Measurements from ENCODE around the gene ALG1.

ALG1 gene

GRCh38 chr16:5071681-5072333 lies at the start of gene ALG1:
ALG1 (plus strand) TSS chr16:5071843; CDS start chr16:5071850, 7 bp downstream.
- peaks cover 4% of the 10 kb centered on the region; the same call in 1 of the 2 replicates for H3K4me1 ChIP-seq (ENCODE audit: insufficient read depth, low read length)
- H3K9ac ChIP-seq (ENCODE audit: low read depth, low read length) = peak within 1 kb of the TSS; percentile 72
- H3K9me3 ChIP-seq (ENCODE audit: control insufficient read depth, insufficient read depth, low read length) = no peaks in the 10 kb centered on the region
- H3K36me3 ChIP-seq (ENCODE audit: insufficient read depth, low read length) = 0 out of 2 replicates have a peak, but pooled peaks cover 7% of the 10 kb centered on the region

GRCh38 chr16:5022521-5022920 lies 49.1 kb upstream of the ALG1 start:
- H3K9ac ChIP-seq (ENCODE audit: low read depth, low read length) = no peak overlapping the region
- no peaks in the 10 kb centered on the region for H3K9me3 ChIP-seq (ENCODE audit: control insufficient read depth, insufficient read depth, low read length)
- H3K4me1 ChIP-seq (ENCODE audit: insufficient read depth, low read length) = no peaks in the 10 kb centered on the region
- no peaks in the 10 kb centered on the region for H3K36me3 ChIP-seq (ENCODE audit: insufficient read depth, low read length)

GRCh38 chr16:5024632-5025031 lies 47.0 kb upstream of the ALG1 start:
- Histone ChIP-seq H3K9ac (ENCODE audit: low read depth, low read length) (no peak overlapping the region), H3K36me3 (ENCODE audit: insufficient read depth, low read length) (no peaks in the 10 kb centered on the region), H3K4me1 (ENCODE audit: insufficient read depth, low read length) (no peaks in the 10 kb centered on the region), H3K9me3 (ENCODE audit: control insufficient read depth, insufficient read depth, low read length) (no peaks in the 10 kb centered on the region)

- H3K4me1 ChIP-seq (ENCODE audit: insufficient read depth, low read length) = no peaks in the 10 kb centered on the region
- H3K9ac ChIP-seq (ENCODE audit: low read depth, low read length) = no peak overlapping the region
- H3K36me3 ChIP-seq (ENCODE audit: insufficient read depth, low read length) = no peaks in the 10 kb centered on the region
- no peaks in the 10 kb centered on the region for H3K9me3 ChIP-seq (ENCODE audit: control insufficient read depth, insufficient read depth, low read length)
Observed at GRCh38 chr16:5025171-5025632, 46.4 kb upstream of the ALG1 start.

GRCh38 chr16:5026664-5027063 lies 45.0 kb upstream of the ALG1 start:
- Histone ChIP-seq H3K4me1 (ENCODE audit: insufficient read depth, low read length) (no peaks in the 10 kb centered on the region), H3K9me3 (ENCODE audit: control insufficient read depth, insufficient read depth, low read length) (no peaks in the 10 kb centered on the region), H3K9ac (ENCODE audit: low read depth, low read length) (no peak overlapping the region), H3K36me3 (ENCODE audit: insufficient read depth, low read length) (no peaks in the 10 kb centered on the region)

GRCh38 chr16:5027086-5027485 lies 44.6 kb upstream of the ALG1 start:
- Histone ChIP-seq H3K4me1 (ENCODE audit: insufficient read depth, low read length) (no peaks in the 10 kb centered on the region), H3K36me3 (ENCODE audit: insufficient read depth, low read length) (no peaks in the 10 kb centered on the region), H3K9ac (ENCODE audit: low read depth, low read length) (no peak overlapping the region), H3K9me3 (ENCODE audit: control insufficient read depth, insufficient read depth, low read length) (no peaks in the 10 kb centered on the region)

GRCh38 chr16:5027575-5028235 lies 43.9 kb upstream of the ALG1 start:
- Histone ChIP-seq H3K36me3 (ENCODE audit: insufficient read depth, low read length) (no peaks in the 10 kb centered on the region), H3K9ac (ENCODE audit: low read depth, low read length) (no peak overlapping the region), H3K9me3 (ENCODE audit: control insufficient read depth, insufficient read depth, low read length) (no peaks in the 10 kb centered on the region), H3K4me1 (ENCODE audit: insufficient read depth, low read length) (no peaks in the 10 kb centered on the region)

- Histone ChIP-seq H3K9ac (ENCODE audit: low read depth, low read length) (no peak overlapping the region), H3K9me3 (ENCODE audit: control insufficient read depth, insufficient read depth, low read length) (no peaks in the 10 kb centered on the region), H3K36me3 (ENCODE audit: insufficient read depth, low read length) (no peaks in the 10 kb centered on the region), H3K4me1 (ENCODE audit: insufficient read depth, low read length) (no peaks in the 10 kb centered on the region)
Observed at GRCh38 chr16:5028950-5029475, 42.6 kb upstream of the ALG1 start.

- Histone ChIP-seq H3K4me1 (ENCODE audit: insufficient read depth, low read length) (no peaks in the 10 kb centered on the region), H3K9ac (ENCODE audit: low read depth, low read length) (no peak overlapping the region), H3K36me3 (ENCODE audit: insufficient read depth, low read length) (no peaks in the 10 kb centered on the region), H3K9me3 (ENCODE audit: control insufficient read depth, insufficient read depth, low read length) (no peaks in the 10 kb centered on the region)
Observed at GRCh38 chr16:5030251-5030870, 41.3 kb upstream of the ALG1 start.

GRCh38 chr16:5031601-5032000 lies 40.0 kb upstream of the ALG1 start:
- Histone ChIP-seq H3K4me1 (ENCODE audit: insufficient read depth, low read length) (peaks cover 3% of the 10 kb centered on the region; the same call in 1 of the 2 replicates), H3K36me3 (ENCODE audit: insufficient read depth, low read length) (no peaks in the 10 kb centered on the region), H3K9me3 (ENCODE audit: control insufficient read depth, insufficient read depth, low read length) (no peaks in the 10 kb centered on the region), H3K9ac (ENCODE audit: low read depth, low read length) (no peak overlapping the region)

GRCh38 chr16:5032748-5033167 lies 38.9 kb upstream of the ALG1 start:
- Histone ChIP-seq H3K9ac (ENCODE audit: low read depth, low read length) (peak overlapping the region; percentile 64; the same call in 1 of the 2 replicates), H3K36me3 (ENCODE audit: insufficient read depth, low read length) (no peaks in the 10 kb centered on the region), H3K9me3 (ENCODE audit: control insufficient read depth, insufficient read depth, low read length) (no peaks in the 10 kb centered on the region), H3K4me1 (ENCODE audit: insufficient read depth, low read length) (peaks cover 4% of the 10 kb centered on the region; the same call in 1 of the 2 replicates)

- H3K4me1 ChIP-seq (ENCODE audit: insufficient read depth, low read length) = peaks cover 4% of the 10 kb centered on the region; the same call in 1 of the 2 replicates
- H3K36me3 ChIP-seq (ENCODE audit: insufficient read depth, low read length) = no peaks in the 10 kb centered on the region
- no peaks in the 10 kb centered on the region for H3K9me3 ChIP-seq (ENCODE audit: control insufficient read depth, insufficient read depth, low read length)
- H3K9ac ChIP-seq (ENCODE audit: low read depth, low read length) = peak within 1 kb of the TSS; percentile 64
Observed at GRCh38 chr16:5033256-5034166, 38.1 kb upstream of the ALG1 start, which contains the start of gene NAGPA. NAGPA (minus strand) TSS chr16:5033935; CDS start chr16:5033914, 21 bp downstream.

- Histone ChIP-seq H3K9me3 (ENCODE audit: control insufficient read depth, insufficient read depth, low read length) (no peaks in the 10 kb centered on the region), H3K36me3 (ENCODE audit: insufficient read depth, low read length) (no peaks in the 10 kb centered on the region), H3K9ac (ENCODE audit: low read depth, low read length) (peak overlapping the region; percentile 64; the same call in 1 of the 2 replicates), H3K4me1 (ENCODE audit: insufficient read depth, low read length) (peaks cover 4% of the 10 kb centered on the region; the same call in 1 of the 2 replicates)
Observed at GRCh38 chr16:5034167-5034523, 37.5 kb upstream of the ALG1 start.

- H3K9ac ChIP-seq (ENCODE audit: low read depth, low read length) = no peak overlapping the region
- peaks cover 7% of the 10 kb centered on the region; the same call in 1 of the 2 replicates for H3K4me1 ChIP-seq (ENCODE audit: insufficient read depth, low read length)
- no peaks in the 10 kb centered on the region for H3K36me3 ChIP-seq (ENCODE audit: insufficient read depth, low read length)
- H3K9me3 ChIP-seq (ENCODE audit: control insufficient read depth, insufficient read depth, low read length) = no peaks in the 10 kb centered on the region
Observed at GRCh38 chr16:5035909-5036227, 35.8 kb upstream of the ALG1 start.

Data from ES-I3 (cell line).